ENCODE measurements around the gene SOS1. TPM values are rescaled to one million over a fixed set of nuclear protein-coding genes. Genes with fewer than 3 reads are reported as not detected.

SOS1 gene
- total and polyA plus RNA-seq, 2 of the 13 experiments (the other 11 are each of a cell fraction or from before 2014, with no cell fraction given), result 20.8 to 60.4 TPM

GRCh38 chr2:39138837-39139211 lies 18.0 kb upstream of the SOS1 start (continued):
- TF ChIP-seq SAP130 (CRISPR knock-in tag; IDR thresholded peaks at IDR 0.05; ENCODE audit: low read depth), result peak; percentile 60; the same call in 1 of the 2 replicates
- peak; percentile 39; the same call in 1 of the 2 replicates for TF ChIP-seq THAP11 (CRISPR knock-in tag; IDR thresholded peaks at IDR 0.05)
- TF ChIP-seq ZNF672 (CRISPR knock-in tag; IDR thresholded peaks at IDR 0.05), result no peak
- 0 out of 2 replicates have a peak, but pooled peaks have one; percentile 2 for TF ChIP-seq ZNF350 (CRISPR knock-in tag; IDR thresholded peaks at IDR 0.05; ENCODE audit: borderline replicate concordance, low read depth)
- peak; percentile 91; the same call in 1 of the 2 replicates for TF ChIP-seq ZMYM2 (CRISPR knock-in tag; IDR thresholded peaks at IDR 0.05)
- TF ChIP-seq ZNF263 (CRISPR knock-in tag; IDR thresholded peaks at IDR 0.05), result no peak
- TF ChIP-seq, protein P1, sequence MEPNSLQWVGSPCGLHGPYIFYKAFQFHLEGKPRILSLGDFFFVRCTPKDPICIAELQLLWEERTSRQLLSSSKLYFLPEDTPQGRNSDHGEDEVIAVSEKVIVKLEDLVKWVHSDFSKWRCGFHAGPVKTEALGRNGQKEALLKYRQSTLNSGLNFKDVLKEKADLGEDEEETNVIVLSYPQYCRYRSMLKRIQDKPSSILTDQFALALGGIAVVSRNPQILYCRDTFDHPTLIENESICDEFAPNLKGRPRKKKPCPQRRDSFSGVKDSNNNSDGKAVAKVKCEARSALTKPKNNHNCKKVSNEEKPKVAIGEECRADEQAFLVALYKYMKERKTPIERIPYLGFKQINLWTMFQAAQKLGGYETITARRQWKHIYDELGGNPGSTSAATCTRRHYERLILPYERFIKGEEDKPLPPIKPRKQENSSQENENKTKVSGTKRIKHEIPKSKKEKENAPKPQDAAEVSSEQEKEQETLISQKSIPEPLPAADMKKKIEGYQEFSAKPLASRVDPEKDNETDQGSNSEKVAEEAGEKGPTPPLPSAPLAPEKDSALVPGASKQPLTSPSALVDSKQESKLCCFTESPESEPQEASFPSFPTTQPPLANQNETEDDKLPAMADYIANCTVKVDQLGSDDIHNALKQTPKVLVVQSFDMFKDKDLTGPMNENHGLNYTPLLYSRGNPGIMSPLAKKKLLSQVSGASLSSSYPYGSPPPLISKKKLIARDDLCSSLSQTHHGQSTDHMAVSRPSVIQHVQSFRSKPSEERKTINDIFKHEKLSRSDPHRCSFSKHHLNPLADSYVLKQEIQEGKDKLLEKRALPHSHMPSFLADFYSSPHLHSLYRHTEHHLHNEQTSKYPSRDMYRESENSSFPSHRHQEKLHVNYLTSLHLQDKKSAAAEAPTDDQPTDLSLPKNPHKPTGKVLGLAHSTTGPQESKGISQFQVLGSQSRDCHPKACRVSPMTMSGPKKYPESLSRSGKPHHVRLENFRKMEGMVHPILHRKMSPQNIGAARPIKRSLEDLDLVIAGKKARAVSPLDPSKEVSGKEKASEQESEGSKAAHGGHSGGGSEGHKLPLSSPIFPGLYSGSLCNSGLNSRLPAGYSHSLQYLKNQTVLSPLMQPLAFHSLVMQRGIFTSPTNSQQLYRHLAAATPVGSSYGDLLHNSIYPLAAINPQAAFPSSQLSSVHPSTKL (CRISPR knock-in tag; IDR thresholded peaks at IDR 0.05), result peak; percentile 83
- peak; percentile 66; the same call in 1 of the 2 replicates for TF ChIP-seq NFIC (IDR thresholded peaks at IDR 0.05; ENCODE audit: low read length)
- peak; percentile 89 for TF ChIP-seq RARA (CRISPR knock-in tag; IDR thresholded peaks at IDR 0.05)
- no peak for TF ChIP-seq IRF2 (CRISPR knock-in tag; IDR thresholded peaks at IDR 0.05)
- peak; percentile 14; the same call in 1 of the 2 replicates for TF ChIP-seq FOXO1 (CRISPR knock-in tag; IDR thresholded peaks at IDR 0.05)
- no peak for TF ChIP-seq TFDP1 (CRISPR knock-in tag; IDR thresholded peaks at IDR 0.05; ENCODE audit: borderline replicate concordance)
- no peak for TF ChIP-seq GFI1 (CRISPR knock-in tag; IDR thresholded peaks at IDR 0.05; ENCODE audit: borderline replicate concordance)
- TF ChIP-seq, protein P2, sequence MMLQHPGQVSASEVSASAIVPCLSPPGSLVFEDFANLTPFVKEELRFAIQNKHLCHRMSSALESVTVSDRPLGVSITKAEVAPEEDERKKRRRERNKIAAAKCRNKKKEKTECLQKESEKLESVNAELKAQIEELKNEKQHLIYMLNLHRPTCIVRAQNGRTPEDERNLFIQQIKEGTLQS (CRISPR knock-in tag; IDR thresholded peaks at IDR 0.05), result no peak
- TF ChIP-seq CBX1 (IDR thresholded peaks at IDR 0.05; ENCODE audit: low read depth), result peak; percentile 63
- peak; percentile 57; the same call in 1 of the 2 replicates for TF ChIP-seq ZNF331 (CRISPR knock-in tag; IDR thresholded peaks at IDR 0.05)
- peak; percentile 86 for TF ChIP-seq GATAD2A (CRISPR knock-in tag; IDR thresholded peaks at IDR 0.05)
- TF ChIP-seq ZNF562 (CRISPR knock-in tag; IDR thresholded peaks at IDR 0.05; ENCODE audit: borderline replicate concordance), result no peak
- peak; percentile 92 for TF ChIP-seq KDM1A (CRISPR knock-in tag; IDR thresholded peaks at IDR 0.05)
- TF ChIP-seq SNAI1 (CRISPR knock-in tag; IDR thresholded peaks at IDR 0.05; ENCODE audit: borderline replicate concordance), result no peak
- no peak for TF ChIP-seq DNMT1 (CRISPR knock-in tag; IDR thresholded peaks at IDR 0.05)
- TF ChIP-seq, protein P3, sequence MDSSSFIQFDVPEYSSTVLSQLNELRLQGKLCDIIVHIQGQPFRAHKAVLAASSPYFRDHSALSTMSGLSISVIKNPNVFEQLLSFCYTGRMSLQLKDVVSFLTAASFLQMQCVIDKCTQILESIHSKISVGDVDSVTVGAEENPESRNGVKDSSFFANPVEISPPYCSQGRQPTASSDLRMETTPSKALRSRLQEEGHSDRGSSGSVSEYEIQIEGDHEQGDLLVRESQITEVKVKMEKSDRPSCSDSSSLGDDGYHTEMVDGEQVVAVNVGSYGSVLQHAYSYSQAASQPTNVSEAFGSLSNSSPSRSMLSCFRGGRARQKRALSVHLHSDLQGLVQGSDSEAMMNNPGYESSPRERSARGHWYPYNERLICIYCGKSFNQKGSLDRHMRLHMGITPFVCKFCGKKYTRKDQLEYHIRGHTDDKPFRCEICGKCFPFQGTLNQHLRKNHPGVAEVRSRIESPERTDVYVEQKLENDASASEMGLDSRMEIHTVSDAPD (CRISPR knock-in tag; IDR thresholded peaks at IDR 0.05), result no peak
- TF ChIP-seq RXRB (CRISPR knock-in tag; IDR thresholded peaks at IDR 0.05; ENCODE audit: borderline replicate concordance), result peak; percentile 87
- TF ChIP-seq, protein P4, sequence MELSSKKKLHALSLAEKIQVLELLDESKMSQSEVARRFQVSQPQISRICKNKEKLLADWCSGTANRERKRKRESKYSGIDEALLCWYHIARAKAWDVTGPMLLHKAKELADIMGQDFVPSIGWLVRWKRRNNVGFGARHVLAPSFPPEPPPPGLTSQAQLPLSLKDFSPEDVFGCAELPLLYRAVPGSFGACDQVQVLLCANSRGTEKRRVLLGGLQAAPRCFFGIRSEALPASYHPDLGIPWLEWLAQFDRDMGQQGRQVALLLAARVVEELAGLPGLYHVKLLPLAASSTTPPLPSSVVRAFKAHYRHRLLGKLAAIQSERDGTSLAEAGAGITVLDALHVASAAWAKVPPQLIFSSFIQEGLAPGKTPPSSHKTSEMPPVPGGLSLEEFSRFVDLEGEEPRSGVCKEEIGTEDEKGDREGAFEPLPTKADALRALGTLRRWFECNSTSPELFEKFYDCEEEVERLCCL (CRISPR knock-in tag; IDR thresholded peaks at IDR 0.05; ENCODE audit: borderline replicate concordance), result no peak
- TF ChIP-seq SATB2 (CRISPR knock-in tag; IDR thresholded peaks at IDR 0.05), result no peak
- no peak for TF ChIP-seq ZNF569 (CRISPR knock-in tag; IDR thresholded peaks at IDR 0.05; ENCODE audit: borderline replicate concordance)

Measured in HepG2 (cell line).